ENCODE measurements around the gene ROR2.
A peak's percentile ranks its signal among the peaks of the same experiment; 100 is the strongest.
"Not testable (repeated sequence)": the region's sequence is repeated elsewhere in the genome, so short reads cannot be mapped to it uniquely, and the experiment has no call there.

The ROR2 gene

GRCh38 chr9:91949946-91950664 lies at the start of gene ROR2:
ROR2 (minus strand) TSS chr9:91950228.
- DNase-seq (ENCODE audit: low spot score), result peak; percentile 57

- DNase-seq (ENCODE audit: low spot score), result no peak
Observed at GRCh38 chr9:91995000-91995655, 45.1 kb upstream of the ROR2 start.

GRCh38 chr9:91994422-91994821 lies 44.4 kb upstream of the ROR2 start:
- DNase-seq (ENCODE audit: low spot score), result peak; percentile 28

- no peak for DNase-seq (ENCODE audit: low spot score)
Observed at GRCh38 chr9:91992461-91993041, 42.5 kb upstream of the ROR2 start.

- DNase-seq (ENCODE audit: low spot score), result no peak
Observed at GRCh38 chr9:91991721-91992341, 41.8 kb upstream of the ROR2 start.

GRCh38 chr9:91986248-91986647 lies 36.2 kb upstream of the ROR2 start:
- no peak for DNase-seq (ENCODE audit: low spot score)

- DNase-seq (ENCODE audit: low spot score), result no peak
Observed at GRCh38 chr9:91985692-91986091, 35.7 kb upstream of the ROR2 start.

GRCh38 chr9:91978740-91979414 lies 28.8 kb upstream of the ROR2 start:
- peak; percentile 15 for DNase-seq (ENCODE audit: low spot score)

GRCh38 chr9:91975254-91975653 lies 25.2 kb upstream of the ROR2 start:
- not testable (repeated sequence) for DNase-seq (ENCODE audit: low spot score)

GRCh38 chr9:91972711-91973110 lies 22.7 kb upstream of the ROR2 start:
- no peak for DNase-seq (ENCODE audit: low spot score)

- no peak for DNase-seq (ENCODE audit: low spot score)
Observed at GRCh38 chr9:91972076-91972626, 22.1 kb upstream of the ROR2 start.

GRCh38 chr9:91967259-91967658 lies 17.2 kb upstream of the ROR2 start:
- DNase-seq (ENCODE audit: low spot score), result no peak

- no peak for DNase-seq (ENCODE audit: low spot score)
Observed at GRCh38 chr9:91966503-91966902, 16.5 kb upstream of the ROR2 start.

GRCh38 chr9:91963711-91964240 lies 13.7 kb upstream of the ROR2 start:
- no peak for DNase-seq (ENCODE audit: low spot score)

GRCh38 chr9:91960367-91960766 lies 10.3 kb upstream of the ROR2 start:
- DNase-seq (ENCODE audit: low spot score), result no peak

GRCh38 chr9:91958174-91958573 lies 8.1 kb upstream of the ROR2 start:
- DNase-seq (ENCODE audit: low spot score), result no peak

GRCh38 chr9:91954841-91955471 lies 4.9 kb upstream of the ROR2 start:
- DNase-seq (ENCODE audit: low spot score), result peak; percentile 70

GRCh38 chr9:91953718-91954117 lies 3.7 kb upstream of the ROR2 start:
- no peak for DNase-seq (ENCODE audit: low spot score)

- DNase-seq (ENCODE audit: low spot score), result no peak
Observed at GRCh38 chr9:91951944-91952520, 2.0 kb upstream of the ROR2 start.

GRCh38 chr9:91949392-91949945 lies 559 bp downstream of the ROR2 start:
- no peak for DNase-seq (ENCODE audit: low spot score)

Measured in HuH-7 (cell line).